Thyroid gland (tissue), 4 donors: Measurements from ENCODE around the gene SCGB2B2. TPM values are rescaled to one million over a fixed set of nuclear protein-coding genes. Genes with fewer than 3 reads are reported as not detected.
"Not testable (repeated sequence)": the region's sequence is repeated elsewhere in the genome, so short reads cannot be mapped to it uniquely, and the experiment has no call there.

Experiments used
- DNase-seq, 2 donors: peaks; one replicate each; pipeline ENCODE4 v3.0.0-alpha.2; 2019
- H3K27ac ChIP-seq, 3 donors: fragments of 200-600 bp; sonication (generic); 1 replicate in 2 of 3; 2 replicates in 1 of 3; pipeline ENCODE4 v1.5.1; 2016 to 2019; ENCODE audit warnings: mild to moderate bottlenecking in 1 of 3, moderate library complexity in 1 of 3
- H3K27me3 ChIP-seq: fragments of 200-600 bp; sonication (generic); one replicate; pipeline ENCODE4 v1.5.1; 2019
- H3K36me3 ChIP-seq, 2 donors: fragments of 200-600 bp; sonication (generic); one replicate each; pipeline ENCODE4 v1.5.1; 2016 to 2019
- H3K4me1 ChIP-seq, 2 donors: fragments of 200-600 bp; sonication (generic); one replicate each; pipeline ENCODE4 v1.5.1; 2017 to 2019
- H3K4me3 ChIP-seq, 3 donors: fragments of 200-600 bp; sonication (generic); replicated peaks in 1 of 3; 1 replicate in 2 of 3; 2 replicates in 1 of 3; pipeline ENCODE4 v1.5.1; 2016; ENCODE audit warnings: mild to moderate bottlenecking in 1 of 3
- H3K9me3 ChIP-seq: fragments of 200-600 bp; sonication (generic); one replicate; pipeline ENCODE4 v1.5.1; 2017
- POLR2A ChIP-seq, 2 donors: fragments of 450-650 bp; IDR thresholded peaks; one replicate each; pipeline ENCODE4 v1.6.1; 2017; ENCODE audit warnings: antibody characterized with exemption in 2 of 2, mild to moderate bottlenecking in 2 of 2, moderate library complexity in 1 of 2
- WGBS, 2 donors: methylation state at CpG; one replicate each; pipeline ENCODE4 v1.1.5; 2017; 5-methylcytosine and 5-hydroxymethylcytosine counted together
- intact Hi-C: fragments of 100-400 bp; cut with DNase I; formaldehyde crosslinking; loops from one replicate; pipeline ENCODE4 v1.15.1; 2023
- total RNA-seq, 4 donors: library from RNA; depleted of rRNA; stranded (reverse); fragments of >200 nt; gene quantifications; one replicate each; pipeline ENCODE4 v1.2.3, GENCODE V29; 2016
- TF ChIP-seq, protein P1 (sequence below), 6 experiments: fragments of 200-600 bp in 3 of 6; fragments of 450-650 bp in 3 of 6; sonication (generic) in 3 of 6; IDR thresholded peaks; one replicate each; pipeline ENCODE4 v1.5.1; 2016 to 2019; ENCODE audit warnings: antibody characterized with exemption in 6 of 6, mild to moderate bottlenecking in 2 of 6, inconsistent platforms in 1 of 6, moderate library complexity in 1 of 6

Gene SCGB2B2
- total RNA-seq, 4 donors from 2014 or later, result 1.0 to 2.0 (median 1.5) TPM

DNA sequence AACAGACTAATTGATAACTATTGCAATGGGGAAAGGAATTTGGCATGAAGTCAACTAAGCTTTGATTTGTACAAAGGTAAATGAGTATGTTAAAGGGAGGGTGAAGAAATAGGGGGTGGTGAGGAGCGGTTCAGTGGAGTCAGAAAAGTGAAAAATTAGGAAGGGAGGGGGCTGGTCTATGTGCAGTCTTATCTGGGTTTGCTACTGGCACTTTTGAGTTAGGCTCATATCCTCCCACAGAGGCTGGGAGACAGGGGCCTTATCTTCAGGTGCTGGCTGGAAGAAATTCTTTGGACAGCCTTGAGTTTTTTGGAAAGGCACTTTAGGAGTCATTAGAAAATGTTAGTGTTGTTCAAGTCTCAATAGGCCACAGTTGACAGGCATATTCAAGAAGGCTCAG lies 11.6 kb upstream of the SCGB2B2 start:
- WGBS, 2 donors, result 82 to 93% methylated on average over 1 of the region's 1 CpG
- intact Hi-C loops, result no loop called here
- Histone ChIP-seq H3K27ac (no peak overlapping the region), H3K4me3 (no peak overlapping the region), H3K36me3 (peaks cover 9 to 10% of the 10 kb centered on the region in 2 donors), H3K4me1 (no peaks in the 10 kb centered on the region), H3K9me3 (no peaks in the 10 kb centered on the region), H3K27me3 (no peaks in the 10 kb centered on the region)
- no peak for DNase-seq
- no peak for TF ChIP-seq POLR2A (IDR thresholded peaks at IDR 0.05)
- TF ChIP-seq, protein P1, sequence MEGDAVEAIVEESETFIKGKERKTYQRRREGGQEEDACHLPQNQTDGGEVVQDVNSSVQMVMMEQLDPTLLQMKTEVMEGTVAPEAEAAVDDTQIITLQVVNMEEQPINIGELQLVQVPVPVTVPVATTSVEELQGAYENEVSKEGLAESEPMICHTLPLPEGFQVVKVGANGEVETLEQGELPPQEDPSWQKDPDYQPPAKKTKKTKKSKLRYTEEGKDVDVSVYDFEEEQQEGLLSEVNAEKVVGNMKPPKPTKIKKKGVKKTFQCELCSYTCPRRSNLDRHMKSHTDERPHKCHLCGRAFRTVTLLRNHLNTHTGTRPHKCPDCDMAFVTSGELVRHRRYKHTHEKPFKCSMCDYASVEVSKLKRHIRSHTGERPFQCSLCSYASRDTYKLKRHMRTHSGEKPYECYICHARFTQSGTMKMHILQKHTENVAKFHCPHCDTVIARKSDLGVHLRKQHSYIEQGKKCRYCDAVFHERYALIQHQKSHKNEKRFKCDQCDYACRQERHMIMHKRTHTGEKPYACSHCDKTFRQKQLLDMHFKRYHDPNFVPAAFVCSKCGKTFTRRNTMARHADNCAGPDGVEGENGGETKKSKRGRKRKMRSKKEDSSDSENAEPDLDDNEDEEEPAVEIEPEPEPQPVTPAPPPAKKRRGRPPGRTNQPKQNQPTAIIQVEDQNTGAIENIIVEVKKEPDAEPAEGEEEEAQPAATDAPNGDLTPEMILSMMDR (IDR thresholded peaks at IDR 0.05), result no peak

GRCh38 chr19:34687348-34687747 lies 10.4 kb upstream of the SCGB2B2 start:
- no peak overlapping the region for H3K4me3 ChIP-seq
- no peaks in the 10 kb centered on the region for H3K27me3 ChIP-seq
- no peak for DNase-seq
- no peaks in the 10 kb centered on the region for H3K4me1 ChIP-seq
- 58 to 94% methylated on average over 2 of the region's 2 CpGs for WGBS, 2 donors
- H3K9me3 ChIP-seq, result no peaks in the 10 kb centered on the region
- H3K36me3 ChIP-seq, result peaks cover 19 to 21% of the 10 kb centered on the region in 2 donors
- H3K27ac ChIP-seq, result no peak overlapping the region
- TF ChIP-seq, protein P1 (IDR thresholded peaks at IDR 0.05), result no peak
- TF ChIP-seq POLR2A (IDR thresholded peaks at IDR 0.05), result no peak
- intact Hi-C loops, result no loop called here

DNA sequence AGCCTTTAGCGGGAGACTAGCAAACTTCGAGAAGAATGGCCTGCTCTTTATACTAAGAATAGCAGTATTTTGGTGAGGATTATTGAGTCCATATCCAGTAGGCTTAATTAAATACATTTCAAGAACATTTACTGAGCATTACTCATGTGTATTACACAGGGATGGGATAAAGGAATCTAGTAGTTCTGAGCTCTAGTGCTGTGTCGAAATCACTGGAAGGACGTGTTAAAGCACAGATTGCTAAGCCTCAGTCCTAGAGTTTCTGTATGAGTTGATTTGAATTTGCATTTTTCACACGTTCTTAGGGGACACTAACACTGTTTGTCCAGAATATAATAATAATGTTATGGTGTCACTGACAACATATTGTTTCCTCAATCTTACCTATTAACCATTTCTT lies 9.5 kb upstream of the SCGB2B2 start:
- Histone ChIP-seq H3K4me3 (no peak overlapping the region), H3K36me3 (peaks cover 24 to 30% of the 10 kb centered on the region in 2 donors), H3K27me3 (no peaks in the 10 kb centered on the region), H3K4me1 (no peaks in the 10 kb centered on the region), H3K27ac (no peak overlapping the region), H3K9me3 (no peaks in the 10 kb centered on the region)
- no peak for DNase-seq
- 88 to 91% methylated on average over 5 of the region's 5 CpGs for WGBS, 2 donors
- intact Hi-C loops, result no loop called here
- TF ChIP-seq POLR2A (IDR thresholded peaks at IDR 0.05), result no peak
- TF ChIP-seq, protein P1 (IDR thresholded peaks at IDR 0.05), result no peak

DNA sequence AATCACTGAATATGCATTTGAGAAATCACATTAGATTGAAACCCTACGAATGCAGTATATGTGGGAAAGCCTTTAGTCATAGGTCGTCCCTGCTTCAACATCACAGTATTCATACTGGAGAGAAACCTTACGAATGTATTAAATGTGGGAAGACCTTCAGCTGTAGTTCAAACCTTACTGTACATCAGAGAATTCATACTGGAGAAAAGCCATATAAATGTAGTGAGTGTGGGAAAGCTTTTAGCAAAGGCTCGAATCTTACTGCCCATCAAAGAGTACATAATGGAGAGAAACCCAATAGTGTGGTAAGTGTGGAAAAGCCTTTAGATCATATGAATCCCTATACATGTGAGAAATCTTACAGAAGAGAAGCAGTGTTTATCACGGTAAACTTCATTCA lies 8.3 kb upstream of the SCGB2B2 start:
- H3K4me3 ChIP-seq, H3K27ac ChIP-seq, H3K27me3 ChIP-seq, intact Hi-C loops, H3K4me1 ChIP-seq, DNase-seq, H3K9me3 ChIP-seq: not testable (repeated sequence)
- peaks cover 32 to 35% of the 10 kb centered on the region in 2 donors for H3K36me3 ChIP-seq
- 92 to 96% methylated on average over 5 of the region's 5 CpGs for WGBS, 2 donors

GRCh38 chr19:34681478-34681877 lies 4.5 kb upstream of the SCGB2B2 start:
- no peak for TF ChIP-seq POLR2A (IDR thresholded peaks at IDR 0.05)
- TF ChIP-seq, protein P1 (IDR thresholded peaks at IDR 0.05), result no peak
- peaks cover 13 to 20% of the 10 kb centered on the region in 2 donors for H3K4me1 ChIP-seq
- H3K27ac ChIP-seq, result no peak overlapping the region
- intact Hi-C loops, result no loop called here
- H3K9me3 ChIP-seq, result no peaks in the 10 kb centered on the region
- H3K4me3 ChIP-seq, result no peak overlapping the region
- H3K27me3 ChIP-seq, result no peaks in the 10 kb centered on the region
- peaks cover 40 to 47% of the 10 kb centered on the region in 2 donors for H3K36me3 ChIP-seq
- whole genome bisulfite sequencing, 2 donors, result 97% methylated on average over 9 of the region's 9 CpGs
- no peak for DNase-seq

DNA sequence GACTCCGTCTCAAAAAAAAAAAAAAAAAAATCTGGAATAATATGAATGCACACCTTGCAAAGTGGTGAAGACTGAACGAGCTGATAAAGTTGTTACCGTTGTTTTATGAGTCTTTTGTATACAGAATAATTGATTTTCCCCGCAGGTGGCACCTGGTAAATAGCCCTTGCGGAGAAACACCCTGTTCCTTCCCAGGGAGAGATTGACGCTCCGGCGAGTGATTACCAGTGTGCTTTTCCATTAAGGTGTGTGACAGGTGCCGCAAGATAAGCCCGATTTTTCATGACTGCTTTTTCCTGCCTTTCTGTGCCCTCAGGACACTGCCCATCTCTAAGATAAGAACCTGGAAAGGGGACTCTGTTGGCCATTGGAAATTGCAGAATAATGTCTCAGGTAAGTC lies 1.5 kb upstream of the SCGB2B2 start:
- TF ChIP-seq POLR2A (IDR thresholded peaks at IDR 0.05), result no peak
- TF ChIP-seq, protein P1 (IDR thresholded peaks at IDR 0.05), result no peak
- Histone ChIP-seq H3K27ac (peak overlapping the region in 1 of 3 donors; percentile 94), H3K9me3 (no peaks in the 10 kb centered on the region), H3K4me3 (peak overlapping the region in 2 of 3 donors; percentile 80 to 83), H3K27me3 (no peaks in the 10 kb centered on the region), H3K36me3 (peaks cover 28 to 37% of the 10 kb centered on the region in 2 donors), H3K4me1 (peaks cover 15 to 25% of the 10 kb centered on the region in 2 donors)
- DNase-seq, result no peak
- WGBS, 2 donors, result 36 to 56% methylated on average over 10 of the region's 10 CpGs
- intact Hi-C loops, result no loop called here
